NCI-H526 (cell line): ENCODE measurements around the gene ZNF628.

ENCODE experiments used
- DNase-seq, 2 experiments: peaks; one replicate each; lab custom pipeline; 2025; lab: John Stamatoyannopoulos, UW

The ZNF628 gene

DNA sequence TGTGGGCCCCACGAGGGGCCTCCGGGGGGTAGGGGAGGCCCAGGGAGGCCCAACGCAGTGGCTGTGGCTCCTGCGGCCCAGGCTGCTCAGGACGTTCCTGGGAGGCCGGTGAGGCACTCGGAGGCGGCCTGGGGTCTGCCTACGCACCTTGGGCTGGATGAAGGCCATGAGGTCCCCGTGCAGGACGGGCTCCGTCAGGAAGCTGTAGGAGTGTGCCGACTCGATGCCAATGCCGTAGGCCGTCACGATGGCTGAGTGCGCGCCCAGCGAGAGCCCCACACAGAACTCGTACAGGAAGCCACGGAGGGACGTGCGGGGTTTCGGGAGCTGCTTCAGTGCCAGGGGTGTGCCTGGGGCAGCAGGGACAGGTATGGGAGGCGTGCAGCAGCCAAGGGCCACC is 54.6 kb downstream of the ZNF628 start:
- DNase-seq = no peak
